SU-DHL-6 (cell line): Measurements from ENCODE around the gene RCC1.

Experiments
- EZH2phosphoT487 ChIP-seq: fragments of 200-600 bp; sonication (generic), shearing (Covaris generic); conservative IDR thresholded peaks from 2 replicates; pipeline ENCODE4 v1.6.1; 2018; ENCODE audit warnings: mild to moderate bottlenecking, antibody characterized with exemption, low read length, moderate library complexity, mixed read lengths
- TF ChIP-seq, protein P1 (sequence below): fragments of 200-600 bp; sonication (generic); IDR thresholded peaks from one replicate; pipeline ENCODE4 v1.5.1; 2017; ENCODE audit warnings: antibody characterized with exemption, mild to moderate bottlenecking, low read length, moderate library complexity; ENCODE audit not compliant: insufficient read depth, poor library complexity, severe bottlenecking

DNA sequence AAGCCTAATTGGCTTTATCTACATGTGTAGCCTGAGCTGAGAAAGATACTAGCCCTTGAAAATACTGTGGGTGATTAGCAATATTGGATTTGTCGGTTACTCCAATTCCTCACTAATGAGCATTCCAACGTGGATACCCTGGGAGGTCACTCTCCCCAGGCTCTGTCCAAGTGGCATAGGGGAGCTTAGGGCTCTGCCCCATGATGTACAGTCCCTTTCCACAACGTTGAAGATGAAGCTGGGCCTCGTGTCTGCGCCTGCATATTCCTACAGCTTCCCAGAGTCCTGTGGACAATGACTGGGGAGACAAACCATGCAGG lies 2.6 kb downstream of the RCC1 start:
- TF ChIP-seq, protein P1, sequence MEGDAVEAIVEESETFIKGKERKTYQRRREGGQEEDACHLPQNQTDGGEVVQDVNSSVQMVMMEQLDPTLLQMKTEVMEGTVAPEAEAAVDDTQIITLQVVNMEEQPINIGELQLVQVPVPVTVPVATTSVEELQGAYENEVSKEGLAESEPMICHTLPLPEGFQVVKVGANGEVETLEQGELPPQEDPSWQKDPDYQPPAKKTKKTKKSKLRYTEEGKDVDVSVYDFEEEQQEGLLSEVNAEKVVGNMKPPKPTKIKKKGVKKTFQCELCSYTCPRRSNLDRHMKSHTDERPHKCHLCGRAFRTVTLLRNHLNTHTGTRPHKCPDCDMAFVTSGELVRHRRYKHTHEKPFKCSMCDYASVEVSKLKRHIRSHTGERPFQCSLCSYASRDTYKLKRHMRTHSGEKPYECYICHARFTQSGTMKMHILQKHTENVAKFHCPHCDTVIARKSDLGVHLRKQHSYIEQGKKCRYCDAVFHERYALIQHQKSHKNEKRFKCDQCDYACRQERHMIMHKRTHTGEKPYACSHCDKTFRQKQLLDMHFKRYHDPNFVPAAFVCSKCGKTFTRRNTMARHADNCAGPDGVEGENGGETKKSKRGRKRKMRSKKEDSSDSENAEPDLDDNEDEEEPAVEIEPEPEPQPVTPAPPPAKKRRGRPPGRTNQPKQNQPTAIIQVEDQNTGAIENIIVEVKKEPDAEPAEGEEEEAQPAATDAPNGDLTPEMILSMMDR, result no peak
- no peak for TF ChIP-seq EZH2phosphoT487
